Measurements from ENCODE around the gene MAD1L1. TPM values are rescaled to one million over a fixed set of nuclear protein-coding genes. Genes with fewer than 3 reads are reported as not detected.

MAD1L1 gene
- total and polyA plus RNA-seq, 2 of the 8 experiments (the other 6 are each of a cell fraction or from before 2014, with no cell fraction given) = 40.4 to 44.6 TPM

- Histone ChIP-seq H3K23ac (ENCODE audit: insufficient read length) (no peak overlapping the region), H3K36me3 (ENCODE audit: control insufficient read depth in 2 of 4, insufficient read depth in 4 of 4, low read length in 3 of 4) (no peaks in the 10 kb centered on the region), H2AK5ac (ENCODE audit: low read depth, low read length) (no peak overlapping the region), H3K27me3 (replicated peaks in 1 of 4; ENCODE audit: control insufficient read depth in 3 of 4, extremely low read depth in 1 of 4, insufficient read depth in 3 of 4, low read length in 3 of 4) (no peaks in the 10 kb centered on the region), H4K20me1 (replicated peaks in 1 of 2; ENCODE audit: control insufficient read depth in 1 of 2, insufficient read depth in 2 of 2, low read length in 2 of 2) (peaks cover 1 to 2% of the 10 kb centered on the region in 2 experiments), H3K9ac (replicated peaks in 1 of 4; ENCODE audit: extremely low read depth in 1 of 4, low read depth in 3 of 4, low read length in 3 of 4) (no peak overlapping the region), H3K4ac (replicated peaks; ENCODE audit: insufficient read length, low read depth, low read length) (no peak overlapping the region), H3K27ac (ENCODE audit: low read depth, low read length) (no peak overlapping the region), H3K4me3 (ENCODE audit: extremely low read depth in 1 of 4, insufficient read depth in 2 of 4, low read depth in 3 of 4, low read length in 4 of 4) (no peak overlapping the region), H2BK5ac (ENCODE audit: low read depth, low read length) (no peak overlapping the region), H2BK15ac (ENCODE audit: low read length) (no peak overlapping the region), H4K5ac (ENCODE audit: insufficient read length, low read depth, low read length) (no peak overlapping the region), H3K18ac (ENCODE audit: extremely low read depth, low read length) (no peak overlapping the region), H3K4me2 (ENCODE audit: insufficient read depth in 1 of 2, low read depth in 2 of 2, low read length in 2 of 2) (no peak overlapping the region), H3K14ac (ENCODE audit: insufficient read length) (no peak overlapping the region), H3K79me1 (ENCODE audit: low read depth, low read length) (peaks cover 3% of the 10 kb centered on the region; the same call in 1 of the 2 replicates), H3K79me2 (ENCODE audit: control insufficient read depth in 1 of 2, insufficient read depth in 2 of 2, low read length in 2 of 2) (no peaks in the 10 kb centered on the region), H2BK12ac (ENCODE audit: low read depth, low read length) (no peak overlapping the region), H3K56ac (replicated peaks; ENCODE audit: insufficient read length, low read depth, low read length) (no peak overlapping the region), H4K8ac (ENCODE audit: extremely low read depth, insufficient read depth, low read length) (no peak overlapping the region), H2BK120ac (replicated peaks; ENCODE audit: low read depth, low read length) (no peak overlapping the region), H4K91ac (replicated peaks; ENCODE audit: insufficient read length, low read length) (no peak overlapping the region), H3K4me1 (replicated peaks in 1 of 4; ENCODE audit: control insufficient read depth in 3 of 4, insufficient read depth in 4 of 4, low read length in 3 of 4) (peaks cover 0 to 3% (median 0%) of the 10 kb centered on the region in 4 experiments; a peak in 2 of 7 replicates), H3K23me2 (ENCODE audit: low read depth, low read length) (no peaks in the 10 kb centered on the region), H2BK20ac (ENCODE audit: low read length) (no peak overlapping the region), H2AFZ (ENCODE audit: low read length) (no peak overlapping the region), H3K9me3 (ENCODE audit: insufficient read depth in 2 of 2, low read depth in 1 of 2, low read length in 1 of 2) (no peaks in the 10 kb centered on the region)
- 92% methylated on average over 13 of the region's 13 CpGs; no CpG with 5 or more reads in 1 of the 2 experiments for WGBS, 2 experiments (ENCODE audit: extremely low coverage in 1 of 2, insufficient coverage in 1 of 2, insufficient read length in 1 of 2, insufficient replicate concordance in 2 of 2, low coverage in 1 of 2, low lambda C conversion rate in 2 of 2, missing lambda C conversion rate in 1 of 2)
- ChIA-PET CTCF (ENCODE audit: partially characterized antibody) (interaction anchor here (0.6 kb wide), 1 partner anchor 718 kb away, joined by 3 read pairs; no protein-coding TSS in a partner anchor), POLR2A (ENCODE audit: partially characterized antibody) (no interaction called here)
- DNase-seq (ENCODE audit: low read depth in 1 of 2, low spot score in 2 of 2) = no peak
- FAIRE-seq = no peak
- TF ChIP-seq FOSL1 (IDR thresholded peaks at IDR 0.05; ENCODE audit: insufficient read depth, low read depth, low read length) = no peak
- no peak for TF ChIP-seq SP1 (IDR thresholded peaks at IDR 0.05; ENCODE audit: low read depth, low read length)
- TF ChIP-seq RFX5 (IDR thresholded peaks at IDR 0.05; ENCODE audit: borderline replicate concordance, low read depth, low read length) = no peak
- TF ChIP-seq ASH2L (IDR thresholded peaks at IDR 0.05; ENCODE audit: low read length) = no peak
- TF ChIP-seq SUZ12 (IDR thresholded peaks at IDR 0.05; ENCODE audit: low read length) = no peak
- no peak for TF ChIP-seq SIN3A (conservative IDR thresholded peaks at IDR 0.05 in 1 of 2, IDR thresholded peaks at IDR 0.05 in 1 of 2; ENCODE audit: low read depth in 1 of 2, low read length in 2 of 2)
- TF ChIP-seq E2F6 (IDR thresholded peaks at IDR 0.05) = no peak
- no peak for TF ChIP-seq PHF8 (conservative IDR thresholded peaks at IDR 0.05; ENCODE audit: low read depth, low read length)
- TF ChIP-seq HDAC6 (IDR thresholded peaks at IDR 0.05; ENCODE audit: low read depth, low read length) = no peak
- no peak for TF ChIP-seq CBX5 (IDR thresholded peaks at IDR 0.05; ENCODE audit: low read depth, low read length)
- no peak for TF ChIP-seq SP4 (IDR thresholded peaks at IDR 0.05; ENCODE audit: low read length)
- TF ChIP-seq, protein P1, sequence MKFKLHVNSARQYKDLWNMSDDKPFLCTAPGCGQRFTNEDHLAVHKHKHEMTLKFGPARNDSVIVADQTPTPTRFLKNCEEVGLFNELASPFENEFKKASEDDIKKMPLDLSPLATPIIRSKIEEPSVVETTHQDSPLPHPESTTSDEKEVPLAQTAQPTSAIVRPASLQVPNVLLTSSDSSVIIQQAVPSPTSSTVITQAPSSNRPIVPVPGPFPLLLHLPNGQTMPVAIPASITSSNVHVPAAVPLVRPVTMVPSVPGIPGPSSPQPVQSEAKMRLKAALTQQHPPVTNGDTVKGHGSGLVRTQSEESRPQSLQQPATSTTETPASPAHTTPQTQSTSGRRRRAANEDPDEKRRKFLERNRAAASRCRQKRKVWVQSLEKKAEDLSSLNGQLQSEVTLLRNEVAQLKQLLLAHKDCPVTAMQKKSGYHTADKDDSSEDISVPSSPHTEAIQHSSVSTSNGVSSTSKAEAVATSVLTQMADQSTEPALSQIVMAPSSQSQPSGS (IDR thresholded peaks at IDR 0.05; ENCODE audit: low read length) = no peak
These were observed 237.8 kb downstream of the MAD1L1 start for GRCh38 chr7:1994931-1995330.
